Neutrophil (primary cell): ENCODE results near the gene CCR5AS.
A peak's percentile ranks its signal among the peaks of the same experiment; 100 is the strongest.
"Not testable (repeated sequence)": the region's sequence is repeated elsewhere in the genome, so short reads cannot be mapped to it uniquely, and the experiment has no call there.

Source experiments
- H3K27ac ChIP-seq: fragments of 200-600 bp; sonication (generic); 2 replicates; pipeline ENCODE4 v1.5.1; 2016; ENCODE audit warnings: mild to moderate bottlenecking, moderate library complexity
- H3K27me3 ChIP-seq: fragments of 200-600 bp; sonication (generic); 2 replicates; pipeline ENCODE4 v1.6.0; 2016; ENCODE audit warnings: mild to moderate bottlenecking
- H3K36me3 ChIP-seq: fragments of 200-600 bp; sonication (generic); 2 replicates; pipeline ENCODE4 v1.5.1; 2017
- H3K4me1 ChIP-seq, 2 experiments: fragments of 200-600 bp in 1 of 2; sonication (generic) in 1 of 2; 1 replicate in 1 of 2; 2 replicates in 1 of 2; pipeline versions ENCODE4 v1.5.1 to v1.6.1; 2013 to 2016; ENCODE audit warnings: low read depth in 1 of 2, low read length in 1 of 2, mild to moderate bottlenecking in 1 of 2, moderate library complexity in 1 of 2; ENCODE audit not compliant: control insufficient read depth in 1 of 2, insufficient read depth in 1 of 2
- H3K4me3 ChIP-seq, 2 experiments: fragments of 200-600 bp in 1 of 2; sonication (generic) in 1 of 2; 1 replicate in 1 of 2; 2 replicates in 1 of 2; pipeline ENCODE4 v1.5.1; 2013 to 2016; ENCODE audit warnings: low read depth in 1 of 2, low read length in 1 of 2, mild to moderate bottlenecking in 1 of 2, moderate library complexity in 1 of 2
- H3K9me3 ChIP-seq: fragments of 200-600 bp; sonication (generic); 2 replicates; pipeline ENCODE4 v1.5.1; 2016
- CTCF ChIP-seq: fragments of 200-600 bp; sonication (generic); IDR thresholded peaks from 2 replicates; pipeline ENCODE4 v1.5.1; 2016; ENCODE audit warnings: antibody characterized with exemption

CCR5AS gene

GRCh38 chr3:46429671-46430070 is 22.8 kb upstream of the CCR5AS start:
- no peaks in the 10 kb centered on the region for H3K27me3 ChIP-seq
- H3K4me1 ChIP-seq, result no peaks in the 10 kb centered on the region
- TF ChIP-seq CTCF, result no peak
- H3K27ac ChIP-seq, result peak overlapping the region; percentile 88
- H3K9me3 ChIP-seq, result no peaks in the 10 kb centered on the region
- H3K36me3 ChIP-seq, result peaks cover 94% of the 10 kb centered on the region
- H3K4me3 ChIP-seq, result no peak overlapping the region

GRCh38 chr3:46429250-46429649 is 22.4 kb upstream of the CCR5AS start:
- H3K27ac ChIP-seq, result peak overlapping the region; percentile 88
- TF ChIP-seq CTCF, result no peak

GRCh38 chr3:46427916-46428833 is 21.3 kb upstream of the CCR5AS start:
- no peak for TF ChIP-seq CTCF
- Histone ChIP-seq H3K4me1 (no peaks in the 10 kb centered on the region), H3K27me3 (no peaks in the 10 kb centered on the region), H3K36me3 (peaks cover 94% of the 10 kb centered on the region), H3K4me3 (no peak overlapping the region), H3K27ac (peak overlapping the region; percentile 88), H3K9me3 (no peaks in the 10 kb centered on the region)

More at GRCh38 chr3:46429250-46429649, 22.4 kb upstream of the CCR5AS start:
- Histone ChIP-seq H3K27me3 (no peaks in the 10 kb centered on the region), H3K4me3 (no peak overlapping the region), H3K36me3 (peaks cover 94% of the 10 kb centered on the region), H3K9me3 (no peaks in the 10 kb centered on the region), H3K4me1 (no peaks in the 10 kb centered on the region)

GRCh38 chr3:46427404-46427803 is 20.5 kb upstream of the CCR5AS start:
- H3K4me3 ChIP-seq, H3K9me3 ChIP-seq, H3K4me1 ChIP-seq, H3K27me3 ChIP-seq: not testable (repeated sequence)
- Histone ChIP-seq H3K36me3 (peaks cover 94% of the 10 kb centered on the region), H3K27ac (peak overlapping the region; percentile 88)

- not testable (repeated sequence) for H3K27me3 ChIP-seq, H3K4me3 ChIP-seq, H3K9me3 ChIP-seq, H3K4me1 ChIP-seq
- Histone ChIP-seq H3K27ac (peak overlapping the region; percentile 63), H3K36me3 (peaks cover 94% of the 10 kb centered on the region)
Observed at GRCh38 chr3:46426476-46426875, 19.6 kb upstream of the CCR5AS start.

- H3K27ac ChIP-seq, result peak overlapping the region; percentile 63
- no peak for TF ChIP-seq CTCF
- no peaks in the 10 kb centered on the region for H3K9me3 ChIP-seq
- H3K27me3 ChIP-seq, result no peaks in the 10 kb centered on the region
- H3K4me1 ChIP-seq, result no peaks in the 10 kb centered on the region
- H3K4me3 ChIP-seq, result no peak overlapping the region
- H3K36me3 ChIP-seq, result peaks cover 94% of the 10 kb centered on the region
Observed at GRCh38 chr3:46423588-46423987, 16.7 kb upstream of the CCR5AS start.
